Left lung (tissue), 10 donors: ENCODE data around the gene MMP24. TPM values are rescaled to one million over a fixed set of nuclear protein-coding genes. Genes with fewer than 3 reads are reported as not detected.

Experiments used
- ATAC-seq: fragments of 200-7000 bp; cut with Tn5 transposase; one replicate; pipeline ENCODE4 v1.9.1; 2020; ENCODE audit warnings: moderate library complexity
- DNase-seq, 4 donors: peaks; one replicate each; pipeline ENCODE4 v3.0.0-alpha.2; 2013 to 2020
- H3K27ac ChIP-seq, 2 donors: fragments of 200-600 bp; sonication (generic) in 1 of 2; one replicate each; pipeline versions ENCODE4 v1.5.0 to v1.8.0; 2020 to 2021
- H3K27me3 ChIP-seq, 2 donors: fragments of 200-600 bp; sonication (generic) in 1 of 2; one replicate each; pipeline versions ENCODE4 v1.5.0 to v1.8.0; 2020 to 2021
- H3K36me3 ChIP-seq, 2 donors: fragments of 200-600 bp; sonication (generic) in 1 of 2; one replicate each; pipeline versions ENCODE4 v1.5.0 to v1.8.0; 2020 to 2021
- H3K4me1 ChIP-seq, 2 donors: fragments of 200-600 bp; one replicate each; pipeline ENCODE4 v1.8.0; 2021
- H3K4me3 ChIP-seq, 2 donors: fragments of 200-600 bp; sonication (generic) in 1 of 2; one replicate each; pipeline versions ENCODE4 v1.5.0 to v1.8.0; 2020 to 2021; ENCODE audit warnings: mild to moderate bottlenecking in 1 of 2
- H3K9me3 ChIP-seq, 2 donors: fragments of 200-600 bp; sonication (generic) in 1 of 2; one replicate each; pipeline versions ENCODE4 v1.5.0 to v1.8.0; 2020 to 2021
- CTCF ChIP-seq, 2 donors: fragments of 200-600 bp; sonication (generic) in 1 of 2; IDR thresholded peaks; one replicate each; pipeline versions ENCODE4 v1.5.0 to v1.8.0; 2021; ENCODE audit warnings: antibody characterized with exemption in 2 of 2
- intact Hi-C, 2 donors: fragments of 100-400 bp; cut with DNase I; formaldehyde crosslinking; loops; one replicate each; pipeline versions ENCODE4 v1.11.2 to v1.14.2; 2022
- polyA plus RNA-seq, 6 donors: library from polyadenylated mRNA; unstranded; fragments of 120-200 nt; gene quantifications; one replicate each; pipeline ENCODE4 v1.2.1, GENCODE V29; 2013; ENCODE audit not compliant: insufficient read length in 6 of 6
- total RNA-seq, 2 donors: library from RNA; stranded (reverse); fragmentation: NEBNext Ultra II Directional; extraction: Animal tissue kit (Norgen Biotek cat#: 25700); gene quantifications; one replicate each; pipeline ENCODE4 v1.2.1, GENCODE V29; 2021
- donor health status: DM: no; HTN: yes; CAD: no.
- donor health status: DM: no; HTN: no; CAD: no.

MMP24 gene
- total and polyA plus RNA-seq, 8 donors, result 1.3 to 24.9 (median 1.9) TPM

DNA sequence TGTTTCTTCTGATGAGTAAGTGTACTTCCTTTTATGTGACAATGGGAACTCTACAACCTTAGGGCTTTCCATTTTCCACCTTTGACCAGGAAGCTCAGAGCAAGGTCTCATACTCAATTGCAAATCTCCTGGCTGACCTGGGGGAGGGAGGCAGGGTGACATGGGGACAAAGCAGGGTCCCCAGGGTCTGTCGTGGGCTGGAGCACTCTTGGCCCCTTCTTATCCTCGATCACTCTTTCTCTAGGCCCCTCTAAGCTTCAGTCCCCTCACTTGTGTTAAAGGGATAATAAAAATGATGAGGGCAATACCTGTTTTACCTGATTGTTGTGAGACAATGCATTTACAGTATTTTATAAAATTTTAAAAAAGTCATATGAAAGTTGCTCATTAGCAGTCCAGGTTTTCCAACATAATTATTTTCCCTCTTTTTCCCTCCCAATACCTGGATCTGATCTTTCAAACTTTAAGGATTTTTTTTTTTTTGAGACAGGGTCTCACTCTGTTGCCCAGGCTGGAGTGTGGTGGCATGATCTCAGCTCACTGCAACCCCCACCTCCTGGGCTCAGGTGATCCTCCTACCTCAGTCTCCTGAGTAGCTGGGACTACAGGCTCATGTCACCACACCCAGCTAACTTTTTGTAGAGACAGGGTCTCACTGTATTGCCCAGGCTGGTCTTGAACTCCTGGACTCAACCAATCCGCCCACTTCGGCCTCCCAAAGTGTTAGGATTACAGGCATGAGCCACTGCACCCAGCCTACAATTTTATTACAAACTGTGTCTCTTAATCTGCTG is 74.2 kb downstream of the MMP24 start:
- Histone ChIP-seq H3K4me1 (peaks cover 0 to 8% of the 10 kb centered on the region in 2 donors), H3K27me3 (peaks cover 0 to 10% of the 10 kb centered on the region in 2 donors), H3K27ac (no peak overlapping the region), H3K4me3 (no peak overlapping the region), H3K36me3 (no peaks in the 10 kb centered on the region), H3K9me3 (no peaks in the 10 kb centered on the region)
- DNase-seq (no peak), ATAC-seq (no peak)
- intact Hi-C loops, result loop anchor here in 1 of 2 donors (5.0 kb wide), 1 partner anchor 147 kb away; no protein-coding TSS in a partner anchor
- TF ChIP-seq CTCF (IDR thresholded peaks at IDR 0.05), result no peak

DNA sequence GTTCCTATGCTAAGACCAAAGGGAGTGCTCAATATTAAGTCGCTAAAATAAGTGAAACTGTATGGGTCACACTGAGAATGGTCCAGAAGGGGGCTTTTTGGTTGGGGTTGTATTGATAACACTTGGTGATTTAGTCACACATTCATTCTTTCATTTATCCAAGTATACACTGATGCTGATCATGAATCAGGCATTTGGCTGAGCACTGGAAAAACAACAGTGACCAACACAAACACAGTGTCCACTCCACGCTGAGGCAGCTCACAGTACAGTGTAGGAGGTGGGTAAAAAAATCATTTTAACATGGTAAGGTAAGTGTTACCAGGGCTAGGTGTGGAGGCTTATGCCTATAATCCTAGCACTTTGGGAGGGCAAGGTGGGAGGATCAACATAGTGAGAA is 74.9 kb downstream of the MMP24 start:
- intact Hi-C loops, result loop anchor here in 1 of 2 donors (5.0 kb wide), 1 partner anchor 146 kb away; no protein-coding TSS in a partner anchor
- H3K4me3 ChIP-seq, result no peak overlapping the region

DNA sequence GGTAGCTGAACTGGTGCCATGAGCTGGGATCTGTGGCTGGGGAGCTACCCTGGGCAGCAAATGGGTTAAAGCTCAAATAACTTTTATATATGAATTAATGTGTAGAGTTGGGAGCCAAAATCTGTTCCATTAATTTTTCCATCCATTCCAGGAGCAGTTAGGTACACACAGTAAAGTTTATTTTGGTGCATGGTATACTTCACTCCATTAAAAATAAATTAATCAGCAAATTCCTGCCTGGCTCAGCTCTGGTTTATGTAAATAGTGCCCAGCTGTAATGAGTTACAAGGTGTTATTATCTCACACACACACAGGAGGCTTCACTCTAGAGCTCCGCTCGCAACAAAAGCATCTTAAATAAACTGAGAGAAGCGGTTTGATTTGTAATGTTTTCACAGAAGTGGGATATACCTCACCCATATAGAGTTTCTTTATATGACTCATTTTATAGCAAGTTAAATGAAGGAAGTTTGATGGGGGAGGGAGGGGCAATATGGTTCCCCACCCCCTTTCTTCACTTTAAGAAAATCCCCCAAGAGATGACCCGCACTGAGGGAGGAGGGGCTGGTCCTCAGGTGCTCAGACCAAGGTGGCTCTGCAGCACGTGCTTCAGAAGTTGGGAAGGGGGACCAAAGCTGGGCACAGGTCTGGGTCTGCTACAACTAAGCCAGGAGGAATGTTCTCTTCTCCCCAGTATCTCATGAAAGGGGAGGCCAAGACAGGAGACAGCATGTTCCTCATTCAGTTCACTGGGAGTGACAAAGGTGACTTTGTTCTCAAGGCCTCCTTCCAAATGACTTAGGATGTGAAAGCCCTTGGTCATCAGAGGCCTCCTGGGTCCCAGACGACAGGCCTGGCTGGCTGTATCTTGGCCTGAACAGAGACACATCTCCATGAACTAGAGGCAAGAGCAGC is 76.2 kb downstream of the MMP24 start:
- Histone ChIP-seq H3K4me3 (no peak overlapping the region), H3K27me3 (no peaks in the 10 kb centered on the region), H3K4me1 (peaks cover 0 to 21% of the 10 kb centered on the region in 2 donors), H3K36me3 (no peaks in the 10 kb centered on the region), H3K9me3 (no peaks in the 10 kb centered on the region), H3K27ac (no peak overlapping the region)
- intact Hi-C loops, result loop anchor here in 1 of 2 donors (5.0 kb wide), 1 partner anchor 145 kb away; no protein-coding TSS in a partner anchor
- no peak for ATAC-seq
- no peak for TF ChIP-seq CTCF (IDR thresholded peaks at IDR 0.05)
- DNase-seq, result no peak

More for the DNA sequence above, 74.9 kb downstream of the MMP24 start:
- peaks cover 0 to 14% of the 10 kb centered on the region in 2 donors for H3K4me1 ChIP-seq
- H3K9me3 ChIP-seq, result no peaks in the 10 kb centered on the region
- H3K36me3 ChIP-seq, result no peaks in the 10 kb centered on the region
- DNase-seq, result no peak
- no peak for TF ChIP-seq CTCF (IDR thresholded peaks at IDR 0.05)
- H3K27ac ChIP-seq, result no peak overlapping the region
- peaks cover 0 to 2% of the 10 kb centered on the region in 2 donors for H3K27me3 ChIP-seq
- ATAC-seq, result no peak

DNA sequence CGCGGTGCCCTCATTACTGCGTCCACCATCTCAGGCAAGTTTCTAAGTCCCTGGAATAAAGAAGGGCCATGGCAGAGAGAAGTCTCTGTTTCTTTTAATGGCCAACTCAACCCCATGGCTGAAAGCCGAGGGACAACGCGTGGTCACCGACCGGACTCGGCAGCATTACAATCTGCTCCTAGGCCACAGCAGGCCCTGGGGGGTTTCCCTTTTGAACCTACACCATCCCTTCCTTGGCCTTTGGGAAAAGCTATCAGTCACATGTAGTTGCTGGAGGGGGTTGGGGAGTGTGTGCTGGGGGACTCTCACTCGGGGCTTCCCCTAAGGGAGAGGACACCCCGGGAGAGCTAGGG is 76.9 kb downstream of the MMP24 start:
- no peaks in the 10 kb centered on the region for H3K36me3 ChIP-seq
- no peaks in the 10 kb centered on the region for H3K9me3 ChIP-seq
- no peak overlapping the region for H3K27ac ChIP-seq
- no peaks in the 10 kb centered on the region for H3K27me3 ChIP-seq
- no peak for ATAC-seq
- no peak overlapping the region for H3K4me3 ChIP-seq
- TF ChIP-seq CTCF (IDR thresholded peaks at IDR 0.05), result no peak
- intact Hi-C loops, result loop anchor here in 1 of 2 donors (5.0 kb wide), 1 partner anchor 144 kb away; no protein-coding TSS in a partner anchor
- H3K4me1 ChIP-seq, result peaks cover 0 to 21% of the 10 kb centered on the region in 2 donors
- DNase-seq, result no peak
